Measurements from ENCODE around the gene TRIM34.

DNA sequence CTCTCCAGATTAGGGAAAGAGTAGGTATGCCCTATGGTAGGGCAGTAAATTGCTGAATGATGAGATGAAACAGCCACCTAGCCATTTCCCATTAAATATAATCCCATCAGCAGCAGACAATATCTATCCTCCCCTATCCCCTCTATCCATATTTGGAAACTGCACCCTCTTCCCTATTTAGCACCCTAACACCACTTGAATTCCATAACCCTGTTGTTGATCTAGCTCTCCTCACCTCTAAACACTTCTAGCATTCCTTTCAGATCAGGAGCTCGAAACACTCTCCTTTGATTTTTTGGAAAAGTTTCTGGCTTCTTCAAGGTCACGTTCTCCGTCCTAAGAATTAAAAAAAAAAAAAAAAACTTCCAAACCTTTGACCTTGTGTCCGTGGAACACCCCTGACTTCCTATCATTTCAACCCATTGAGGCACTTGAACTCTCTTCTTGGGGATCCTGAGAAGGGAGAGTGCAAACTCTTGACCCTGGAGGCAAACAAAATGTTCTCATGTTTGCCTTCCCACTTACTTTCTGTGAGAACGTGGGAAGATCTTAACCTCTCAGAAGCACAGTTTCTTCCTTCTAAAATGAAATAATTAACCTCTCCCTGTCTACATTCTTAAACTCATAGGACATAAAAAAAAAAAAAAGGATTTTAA lies 41.1 kb downstream of the TRIM34 start:
- no peak for TF ChIP-seq POLR2AphosphoS5 (IDR thresholded peaks at IDR 0.05; ENCODE audit: low read length)
- TF ChIP-seq RAD21 (IDR thresholded peaks at IDR 0.05; ENCODE audit: insufficient read depth, low read depth, low read length) = no peak
- no peak for TF ChIP-seq CHD2 (IDR thresholded peaks at IDR 0.05; ENCODE audit: borderline replicate concordance, low read depth, low read length)
- TF ChIP-seq, protein P1, sequence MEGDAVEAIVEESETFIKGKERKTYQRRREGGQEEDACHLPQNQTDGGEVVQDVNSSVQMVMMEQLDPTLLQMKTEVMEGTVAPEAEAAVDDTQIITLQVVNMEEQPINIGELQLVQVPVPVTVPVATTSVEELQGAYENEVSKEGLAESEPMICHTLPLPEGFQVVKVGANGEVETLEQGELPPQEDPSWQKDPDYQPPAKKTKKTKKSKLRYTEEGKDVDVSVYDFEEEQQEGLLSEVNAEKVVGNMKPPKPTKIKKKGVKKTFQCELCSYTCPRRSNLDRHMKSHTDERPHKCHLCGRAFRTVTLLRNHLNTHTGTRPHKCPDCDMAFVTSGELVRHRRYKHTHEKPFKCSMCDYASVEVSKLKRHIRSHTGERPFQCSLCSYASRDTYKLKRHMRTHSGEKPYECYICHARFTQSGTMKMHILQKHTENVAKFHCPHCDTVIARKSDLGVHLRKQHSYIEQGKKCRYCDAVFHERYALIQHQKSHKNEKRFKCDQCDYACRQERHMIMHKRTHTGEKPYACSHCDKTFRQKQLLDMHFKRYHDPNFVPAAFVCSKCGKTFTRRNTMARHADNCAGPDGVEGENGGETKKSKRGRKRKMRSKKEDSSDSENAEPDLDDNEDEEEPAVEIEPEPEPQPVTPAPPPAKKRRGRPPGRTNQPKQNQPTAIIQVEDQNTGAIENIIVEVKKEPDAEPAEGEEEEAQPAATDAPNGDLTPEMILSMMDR (IDR thresholded peaks at IDR 0.05 in 2 of 3, conservative IDR thresholded peaks at IDR 0.05 in 1 of 3; ENCODE audit: control insufficient read depth in 2 of 3, extremely low read depth in 1 of 3, insufficient read depth in 1 of 3, low read depth in 3 of 3, low read length in 3 of 3) = no peak
- no peak for TF ChIP-seq MAX (IDR thresholded peaks at IDR 0.05; ENCODE audit: low read depth, low read length)
- TF ChIP-seq REST (IDR thresholded peaks at IDR 0.05; ENCODE audit: low read depth, low read length) = no peak
